ENCODE data around the gene CPEB1.
"Not testable (repeated sequence)": the region's sequence is repeated elsewhere in the genome, so short reads cannot be mapped to it uniquely, and the experiment has no call there.

CPEB1 gene

DNA sequence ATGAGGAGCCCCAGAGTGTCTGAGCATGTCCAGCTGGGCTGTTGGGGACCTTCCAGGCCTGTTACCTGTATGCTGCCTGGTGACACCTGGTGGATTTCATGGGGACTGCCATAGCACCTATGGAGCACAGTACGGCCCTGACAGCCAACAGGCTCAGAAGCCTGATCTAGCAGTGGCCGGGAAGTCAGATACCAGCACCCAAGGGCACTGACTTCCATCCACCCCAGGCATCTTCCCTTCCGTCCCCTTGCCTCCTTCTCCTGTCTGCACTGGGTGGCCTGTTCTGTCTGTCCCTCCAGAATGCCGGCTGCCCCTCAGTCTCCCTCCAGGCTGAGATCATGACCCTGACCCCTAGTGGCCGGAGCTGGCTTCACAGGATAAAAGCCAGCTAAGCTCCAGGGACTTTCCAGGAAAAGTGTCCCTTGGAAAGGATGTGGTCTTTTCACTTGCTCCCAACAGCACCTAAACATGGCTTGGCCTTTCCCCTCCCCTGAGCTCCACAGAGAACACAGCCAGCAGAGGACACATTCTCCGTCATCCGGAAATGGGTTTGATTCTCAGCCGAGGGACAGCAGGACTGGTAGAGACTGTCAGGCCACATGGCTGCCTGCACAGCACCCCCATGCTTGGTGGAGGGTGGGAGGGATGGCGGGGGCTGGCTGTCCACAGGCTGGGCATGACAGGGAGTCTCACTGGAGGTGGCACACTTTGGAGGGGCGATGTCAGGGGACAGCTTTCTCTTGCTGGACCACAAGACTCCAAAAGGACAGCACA is 116.4 kb downstream of the CPEB1 start:
- no peak overlapping the region for H3K4me3 ChIP-seq (ENCODE audit: low read depth, low read length)

DNA sequence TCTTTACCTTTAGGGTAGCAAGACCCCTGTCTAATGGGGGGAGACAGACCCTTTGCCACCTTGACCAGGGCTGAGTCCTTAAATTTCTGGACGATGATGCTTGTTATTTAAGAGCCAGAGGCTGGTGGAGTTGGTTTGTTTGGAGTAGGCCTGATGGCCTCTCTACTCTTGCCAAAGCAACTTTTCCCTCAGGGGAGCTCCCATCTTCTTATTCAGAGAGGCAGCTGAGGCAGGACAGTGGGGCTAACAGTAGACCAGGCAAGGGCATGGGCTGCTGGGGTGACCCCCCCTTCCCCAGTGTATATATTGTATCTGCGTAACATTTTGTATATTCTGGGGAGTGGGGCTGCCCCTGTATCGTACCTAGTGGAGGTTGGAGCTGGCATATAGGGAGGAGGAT is 117.2 kb downstream of the CPEB1 start:
- no peak overlapping the region for H3K4me3 ChIP-seq (ENCODE audit: low read depth, low read length)

DNA sequence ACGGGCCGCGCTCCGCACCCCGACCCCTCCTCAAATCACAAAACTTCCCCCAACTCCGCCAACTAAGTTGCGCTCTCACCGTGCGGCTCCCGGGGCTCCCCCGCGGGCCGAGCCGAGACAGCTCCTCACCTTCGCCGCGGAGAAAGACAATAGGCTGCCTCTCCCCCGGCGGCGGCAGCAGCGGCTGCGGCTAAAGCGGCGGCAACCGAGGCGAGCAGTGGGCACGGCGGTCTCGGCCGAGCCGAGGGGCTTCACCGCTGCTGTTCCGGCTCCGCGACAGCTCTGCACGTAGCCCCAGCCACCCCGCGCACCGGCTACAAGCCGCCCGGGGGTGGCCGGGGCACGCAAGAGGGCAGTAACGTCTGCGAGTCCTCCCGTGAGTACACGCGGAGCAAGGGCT is 133.6 kb downstream of the CPEB1 start:
- H3K4me3 ChIP-seq (ENCODE audit: low read depth, low read length) = not testable (repeated sequence)

DNA sequence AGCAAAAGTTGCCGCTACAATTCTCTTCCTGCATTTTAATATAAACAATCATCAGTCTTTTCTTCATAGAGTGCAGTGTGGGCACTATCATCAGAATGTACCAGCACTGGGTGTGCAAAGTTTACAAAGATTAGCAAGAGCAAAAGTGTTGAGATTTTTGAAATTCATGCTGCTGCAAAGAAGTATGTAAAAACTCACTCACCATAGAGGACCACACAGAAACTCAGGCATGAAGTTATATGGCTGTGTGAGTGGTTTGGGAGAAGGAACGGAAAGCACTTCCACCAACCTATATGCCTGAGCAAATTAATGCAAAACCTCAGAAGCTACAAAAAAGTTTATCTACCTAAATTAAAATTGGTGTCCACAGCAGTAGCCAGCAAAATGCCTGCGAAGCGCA is 139.5 kb downstream of the CPEB1 start:
- H3K4me3 ChIP-seq (ENCODE audit: low read depth, low read length) = not testable (repeated sequence)

DNA sequence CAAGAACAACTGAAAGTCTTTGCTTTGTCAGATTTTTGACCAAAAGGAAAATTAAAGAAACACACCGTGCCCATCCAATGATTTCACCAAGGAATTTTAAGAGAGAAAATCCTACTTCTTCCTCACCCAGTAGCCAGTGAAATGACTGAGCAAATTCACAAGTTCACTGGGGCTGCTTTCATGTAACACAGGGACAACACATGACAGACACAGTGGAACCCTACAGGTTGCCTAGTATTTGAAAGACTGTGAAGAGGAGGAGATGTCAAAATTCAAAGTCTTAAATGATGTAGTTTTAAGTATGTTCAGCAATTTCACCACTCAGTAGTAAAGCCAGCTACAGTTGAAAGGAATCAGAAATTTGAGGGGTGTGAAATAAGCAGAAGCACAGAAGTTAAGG is 140.1 kb downstream of the CPEB1 start:
- not testable (repeated sequence) for H3K4me3 ChIP-seq (ENCODE audit: low read depth, low read length)

DNA sequence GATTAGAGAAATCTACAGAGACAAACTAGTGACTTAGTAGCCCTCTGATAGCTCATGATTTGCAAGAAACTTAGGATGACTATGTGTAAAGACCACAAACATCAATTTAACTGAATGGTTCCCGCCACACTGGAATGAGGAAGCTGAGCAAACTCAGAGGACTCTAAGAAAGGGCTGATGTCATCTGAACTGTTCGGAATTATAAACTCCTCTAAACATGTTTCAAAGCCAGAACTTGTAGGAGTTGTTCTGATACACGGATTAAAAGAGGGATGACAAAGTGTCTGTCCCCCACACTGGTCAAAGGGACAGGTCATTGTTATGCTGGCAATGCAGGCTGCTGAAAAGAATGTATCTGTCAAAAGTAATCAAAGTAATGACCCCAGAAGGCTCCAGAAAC is 141.3 kb downstream of the CPEB1 start:
- not testable (repeated sequence) for H3K4me3 ChIP-seq (ENCODE audit: low read depth, low read length)

DNA sequence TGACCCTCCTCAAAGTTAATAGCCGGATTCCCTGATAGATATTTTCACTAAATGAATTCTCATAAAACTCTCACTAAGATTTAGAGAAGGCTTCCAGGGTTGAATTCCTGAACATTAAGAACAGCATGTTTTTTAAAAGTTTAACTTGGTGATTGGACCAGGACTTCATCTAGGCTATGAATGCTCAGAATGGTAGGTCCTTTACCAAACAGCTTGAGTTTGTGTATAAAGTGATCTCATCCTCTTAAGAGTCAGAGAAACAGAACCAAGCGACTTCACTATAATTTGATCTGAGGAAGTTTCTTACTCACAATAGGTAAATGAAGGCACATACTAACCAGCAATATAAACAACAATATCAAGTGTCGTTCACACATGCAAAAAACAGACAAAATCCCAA is 143.1 kb downstream of the CPEB1 start:
- H3K4me3 ChIP-seq (ENCODE audit: low read depth, low read length) = not testable (repeated sequence)

DNA sequence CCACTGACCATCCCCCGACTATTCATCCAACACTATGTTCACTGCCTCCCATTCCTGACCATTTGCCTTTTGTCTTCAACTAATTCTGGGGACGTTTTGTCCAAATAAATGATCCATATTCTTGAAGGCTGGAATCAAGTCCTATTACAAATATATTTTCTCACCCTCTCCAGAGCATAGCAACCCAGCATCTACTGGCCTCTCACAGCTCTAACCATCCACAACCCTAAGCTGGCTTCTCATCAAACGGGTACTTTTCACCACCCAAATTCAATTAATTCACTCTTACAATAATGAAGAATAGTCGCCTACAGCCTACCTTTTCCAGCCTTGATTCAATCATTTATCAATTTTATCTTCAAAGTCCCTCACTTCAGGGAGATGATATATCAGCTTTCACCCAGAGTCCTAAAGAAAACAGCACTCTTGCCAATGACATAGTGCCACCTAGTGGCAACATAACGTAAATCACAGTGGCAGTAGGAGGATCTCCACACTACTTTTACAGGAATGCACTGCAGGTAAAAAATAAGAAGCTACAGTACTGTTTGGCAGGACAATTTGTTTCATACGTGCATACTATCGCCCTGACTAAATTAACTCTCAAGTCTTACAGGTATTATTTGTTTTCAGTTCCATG is 144.3 kb downstream of the CPEB1 start:
- H3K4me3 ChIP-seq (ENCODE audit: low read depth, low read length) = not testable (repeated sequence)

DNA sequence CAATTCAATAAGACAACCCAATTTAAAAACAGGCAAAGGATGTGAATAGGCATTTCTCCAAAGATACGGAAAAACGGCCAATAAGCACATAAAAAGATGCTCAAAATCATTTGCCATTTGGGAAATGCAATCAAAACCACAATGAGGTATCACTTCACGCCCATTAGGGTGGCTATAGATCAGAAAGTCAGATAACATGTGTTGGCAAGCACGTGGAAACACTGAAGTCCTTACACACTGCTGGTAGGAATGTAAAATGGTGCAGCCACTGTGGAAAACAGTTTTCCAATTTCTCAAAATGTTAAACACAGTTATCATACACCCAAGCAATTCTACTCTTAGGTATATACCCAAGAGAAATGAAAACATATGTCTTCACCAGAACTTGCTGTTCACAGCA is 146.4 kb downstream of the CPEB1 start:
- H3K4me3 ChIP-seq (ENCODE audit: low read depth, low read length) = not testable (repeated sequence)

DNA sequence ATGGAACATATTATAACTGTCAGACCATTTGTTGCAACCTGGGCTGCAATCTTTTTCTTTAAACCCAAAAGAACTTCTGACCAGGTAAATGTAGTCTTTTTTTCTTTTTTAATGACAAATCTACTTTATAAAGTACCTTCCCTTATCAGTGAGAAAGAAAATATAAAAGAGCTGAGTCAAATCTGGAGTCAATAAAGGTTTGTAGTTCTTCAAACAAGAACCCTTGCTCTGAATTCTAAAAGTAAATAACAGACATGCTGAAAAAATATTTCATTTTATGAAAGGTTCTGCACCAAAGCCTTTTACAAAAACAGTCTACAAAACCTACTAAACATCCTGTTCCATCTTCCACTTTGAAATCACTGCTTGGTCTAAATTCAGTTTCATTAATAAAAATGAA is 149.2 kb downstream of the CPEB1 start:
- not testable (repeated sequence) for H3K4me3 ChIP-seq (ENCODE audit: low read depth, low read length)
